K562 (cell line): ENCODE measurements around the gene ANAPC2. TPM values are rescaled to one million over a fixed set of nuclear protein-coding genes. Genes with fewer than 3 reads are reported as not detected.

Experiments used
- ATAC-seq: fragments of 200-7000 bp; cut with Tn5 transposase; 3 replicates; pipeline ENCODE4 v1.9.1; 2020; ENCODE audit warnings: moderate library complexity
- BruUV-seq: library from RNA; stranded (reverse); fragments of 400-500 nt; replicated peaks from 2 replicates; lab custom pipeline; 2021; lab: Mats Ljungman, UMichigan
- CTCF ChIA-PET: fragments of 300-600 bp; formaldehyde crosslinking; extraction: SDS; loops from one replicate; lab custom pipeline; 2021; ENCODE audit warnings: low intra/inter-chr PET ratio; lab: Yijun Ruan, JAX
- POLR2A ChIA-PET: fragments of 300-600, 350-650 bp; sonication (Branson Sonifier 250); formaldehyde crosslinking; extraction: SDS; loops from one replicate; lab custom pipeline; 2021; ENCODE audit warnings: antibody characterized with exemption, inconsistent platforms; lab: Yijun Ruan, JAX
- DNase-seq, 4 experiments: peaks; one replicate each; pipeline versions ENCODE4 v3.0.0 to v3.0.0-alpha.2; 2011 to 2018; ENCODE audit warnings: low spot score in 3 of 4, mixed read lengths in 3 of 4; ENCODE audit errors: extremely low read depth in 1 of 4
- FAIRE-seq: peaks from 2 replicates; lab custom pipeline; 2011; peaks lifted over from hg19 to GRCh38; lab: Jason Lieb, UNC
- H2AFZ ChIP-seq: 2 replicates; pipeline ENCODE4 v1.6.0; 2011; ENCODE audit warnings: low read depth, low read length, control low read depth, inconsistent platforms
- H3K27ac ChIP-seq: fragments of 200-600 bp; 3 replicates; pipeline ENCODE4 v1.8.0; 2011; ENCODE audit warnings: low read depth, mild to moderate bottlenecking, control low read depth, inconsistent platforms, low read length, moderate library complexity, mixed read lengths; ENCODE audit errors: extremely low read depth
- H3K27me3 ChIP-seq, 2 experiments: fragments of 300-600 bp in 1 of 2; 2 replicates in 1 of 2; 3 replicates in 1 of 2; pipeline versions ENCODE4 v1.6.0 to v1.8.0; 2011; ENCODE audit warnings: inconsistent platforms in 2 of 2, low read length in 2 of 2, mild to moderate bottlenecking in 1 of 2, mixed read lengths in 1 of 2, moderate library complexity in 1 of 2; ENCODE audit not compliant: control insufficient read depth in 2 of 2, insufficient read depth in 2 of 2
- H3K36me3 ChIP-seq: fragments of 300-600 bp; 3 replicates; pipeline ENCODE4 v1.8.0; 2011; ENCODE audit warnings: mild to moderate bottlenecking, low read length, inconsistent platforms; ENCODE audit not compliant: control insufficient read depth, insufficient read depth
- H3K4me1 ChIP-seq, 2 experiments: fragments of 200-600 bp in 1 of 2; replicated peaks in 1 of 2; 2 replicates in 1 of 2; 3 replicates in 1 of 2; pipeline versions ENCODE4 v1.5.1 to v1.8.0; 2011; ENCODE audit warnings: inconsistent platforms in 2 of 2, low read length in 2 of 2, mild to moderate bottlenecking in 1 of 2, mixed read lengths in 1 of 2, moderate library complexity in 1 of 2; ENCODE audit not compliant: control insufficient read depth in 2 of 2, insufficient read depth in 2 of 2
- H3K4me2 ChIP-seq: 2 replicates; pipeline ENCODE4 v1.6.1; 2011; ENCODE audit warnings: low read length, control low read depth, inconsistent platforms, mixed read lengths; ENCODE audit not compliant: insufficient read depth
- H3K4me3 ChIP-seq: fragments of 200-600 bp; sonication (generic), shearing (Covaris generic); 2 replicates; pipeline ENCODE4 v1.5.1; 2016; ENCODE audit warnings: control low read depth, inconsistent platforms
- H3K79me2 ChIP-seq: fragments of 200-600 bp; 3 replicates; pipeline ENCODE4 v1.8.0; 2011; ENCODE audit warnings: low read length, inconsistent platforms; ENCODE audit not compliant: control insufficient read depth, insufficient read depth
- H3K9ac ChIP-seq, 2 experiments: 2 replicates each; pipeline versions ENCODE4 v1.6.0 to v1.6.1; 2011; ENCODE audit warnings: low read depth in 2 of 2, low read length in 2 of 2, control low read depth in 1 of 2, inconsistent platforms in 1 of 2, mild to moderate bottlenecking in 1 of 2, mixed read lengths in 1 of 2; ENCODE audit not compliant: insufficient read depth in 1 of 2
- H3K9me1 ChIP-seq: one replicate; pipeline ENCODE4 v1.6.0; 2011; ENCODE audit warnings: inconsistent platforms, mild to moderate bottlenecking, low read length, moderate library complexity; ENCODE audit not compliant: control insufficient read depth, insufficient read depth
- H3K9me3 ChIP-seq: replicated peaks from 2 replicates; pipeline ENCODE4 v1.5.1; 2011; ENCODE audit warnings: low read depth, low read length, inconsistent platforms; ENCODE audit not compliant: control insufficient read depth, insufficient read depth
- H4K20me1 ChIP-seq: replicated peaks from 2 replicates; pipeline ENCODE4 v1.6.1; 2011; ENCODE audit warnings: low read length, inconsistent platforms, mixed read lengths; ENCODE audit not compliant: control insufficient read depth, insufficient read depth
- ARID2 ChIP-seq: fragments of 450-650 bp; IDR thresholded peaks from 2 replicates; pipeline ENCODE4 v1.6.1; 2017; ENCODE audit warnings: antibody characterized with exemption, mild to moderate bottlenecking
- FOXK1 ChIP-seq: sonication (generic); formaldehyde crosslinking; IDR thresholded peaks from 2 replicates; pipeline ENCODE4 v1.8.0; 2022; ENCODE audit warnings: missing genetic modification reagents, mild to moderate bottlenecking, borderline replicate concordance
- HOXB6 ChIP-seq: fragments of 250-450 bp; sonication (Bioruptor Pico); IDR thresholded peaks from 2 replicates; pipeline ENCODE4 v1.5.1; 2022; ENCODE audit warnings: mild to moderate bottlenecking, borderline replicate concordance
- KLF13 ChIP-seq: fragments of 450-650 bp; IDR thresholded peaks from 2 replicates; pipeline ENCODE4 v1.6.1; 2016; ENCODE audit warnings: missing genetic modification characterization, low read depth, mild to moderate bottlenecking, missing compliant biosample characterization, moderate library complexity, borderline replicate concordance
- L3MBTL2 ChIP-seq: fragments of 450-650 bp; IDR thresholded peaks from 2 replicates; pipeline ENCODE4 v1.6.1; 2016; ENCODE audit warnings: mild to moderate bottlenecking, moderate library complexity
- MYNN ChIP-seq, 2 experiments: sonication (generic); formaldehyde crosslinking in 1 of 2; IDR thresholded peaks; 2 replicates each; pipeline versions ENCODE4 v1.5.0 to v1.6.1; 2016 to 2020; ENCODE audit warnings: antibody characterized with exemption in 1 of 2, missing genetic modification reagents in 1 of 2
- POLR3A ChIP-seq: IDR thresholded peaks from 2 replicates; pipeline ENCODE4 v1.6.1; 2011; ENCODE audit warnings: borderline replicate concordance, mild to moderate bottlenecking, moderate library complexity; ENCODE audit not compliant: insufficient read length, insufficient read depth; ENCODE audit errors: extremely low read depth
- RNF2 ChIP-seq: sonication (generic); IDR thresholded peaks from 2 replicates; pipeline ENCODE4 v1.6.1; 2016
- XRCC4 ChIP-seq: IDR thresholded peaks from one replicate; pipeline ENCODE4 v1.6.1; 2011; ENCODE audit not compliant: insufficient read depth, insufficient read length; ENCODE audit errors: extremely low read depth
- ZBTB2 ChIP-seq: fragments of 450-650 bp; IDR thresholded peaks from 2 replicates; pipeline ENCODE4 v1.6.1; 2016; ENCODE audit warnings: antibody characterized with exemption
- ZFP30 ChIP-seq: fragments of 250-450 bp; sonication (Bioruptor Pico); IDR thresholded peaks from 2 replicates; pipeline ENCODE4 v1.8.0; 2022; ENCODE audit warnings: moderate library complexity, mild to moderate bottlenecking, inconsistent platforms, borderline replicate concordance
- ZNF324 ChIP-seq: fragments of 250-450 bp; sonication (Bioruptor Pico); IDR thresholded peaks from 2 replicates; pipeline ENCODE4 v1.4.0; 2020; ENCODE audit warnings: mild to moderate bottlenecking
- ZNF512 ChIP-seq: IDR thresholded peaks from 2 replicates; pipeline ENCODE4 v1.6.1; 2016; ENCODE audit warnings: missing genetic modification characterization, missing compliant biosample characterization
- WGBS: fragments of 100-300 bp; shearing (Covaris generic); methylation state at CpG from one replicate; pipeline ENCODE4 v1.1.6; 2016; ENCODE audit warnings: low coverage, mixed read lengths; ENCODE audit not compliant: insufficient coverage; ENCODE audit errors: missing lambda C conversion rate; 5-methylcytosine and 5-hydroxymethylcytosine counted together
- in situ Hi-C: fragments of 300-500 bp; cut with MboI; formaldehyde crosslinking; loops from 4 replicates; pipeline ENCODE4 v1.15.0; 2018; ENCODE audit warnings: inconsistent platforms, mixed read lengths
- intact Hi-C: fragments of 100-400 bp; cut with micrococcal nuclease; formaldehyde crosslinking; loops from 2 replicates; pipeline ENCODE4 v1.14.2; 2022
- polyA plus RNA-seq, 8 experiments: library from polyadenylated mRNA; depleted of rRNA in 4 of 8; stranded (reverse) in 5 of 8; unstranded in 3 of 8; fragments of >200 nt; fragmentation: Nextera tagmentation in 2 of 8; fragmentation: Illumina TruSeq in 1 of 8; extraction: Ambion mirVana in 2 of 8; extraction: Trizol in 1 of 8; gene quantifications; 2 replicates each; pipeline versions ENCODE4 v1.2.1 to v1.2.3, GENCODE V29; 2011 to 2014; ENCODE audit warnings: inconsistent platforms in 1 of 8, missing spikeins in 1 of 8
- total RNA-seq, 7 experiments: library from RNA; depleted of rRNA in 6 of 7; stranded (reverse); fragments of >200 nt in 6 of 7; fragmentation: Illumina TruSeq in 2 of 7; extraction: Trizol in 2 of 7; gene quantifications; 2 replicates each; pipeline versions ENCODE4 v1.2.1 to v1.2.3, GENCODE V29; 2011 to 2021; ENCODE audit warnings: low replicate concordance in 1 of 7

ANAPC2 gene
- total and polyA plus RNA-seq, 9 of the 15 experiments (the other 6 are each of a cell fraction or from before 2014, with no cell fraction given) = 0.11 to 56.5 (median 17.1) TPM; not detected in 1

- ChIA-PET POLR2A (interaction anchor here (0.6 to 1.6 kb wide), 4 partner anchors 11 to 41 kb away, joined by 3 to 9 read pairs (median 3); partner anchors contain the start of gene TUBB4B), CTCF (interaction anchor here (0.5 to 0.7 kb wide), 2 partner anchors 20 to 41 kb away, joined by 3 read pairs; partner anchors contain the start of gene SSNA1)
- no peak overlapping the region for H2AFZ ChIP-seq
- WGBS = 64% methylated on average over 27 of the region's 31 CpGs
- no peaks in the 10 kb centered on the region for H3K9me1 ChIP-seq
- intact Hi-C loops (no loop called here), in situ Hi-C loops (loop anchor here (5.0 to 25.0 kb wide), 3 partner anchors 43 to 443 kb away; partner anchors contain the start of genes ANAPC2, CCDC183, SSNA1 and TMEM141)
- no peak for FAIRE-seq
- no peaks in the 10 kb centered on the region for H4K20me1 ChIP-seq
- H3K9me3 ChIP-seq = no peaks in the 10 kb centered on the region
- no peak overlapping the region for H3K27ac ChIP-seq
- no peaks in the 10 kb centered on the region for H3K27me3 ChIP-seq
- no peak for DNase-seq
- no TSS peak for BruUV-seq
- H3K4me1 ChIP-seq = peaks cover 13 to 100% of the 10 kb centered on the region in 2 experiments
- H3K4me2 ChIP-seq = no peak overlapping the region
- H3K79me2 ChIP-seq = no peaks in the 10 kb centered on the region
- ATAC-seq = no peak
- peak overlapping the region in 1 of 2 experiments; percentile 20; a peak in 1 of 4 replicates for H3K9ac ChIP-seq
- H3K36me3 ChIP-seq = no peaks in the 10 kb centered on the region
- H3K4me3 ChIP-seq = no peak overlapping the region
- TF ChIP-seq L3MBTL2 (no peak), ZNF324 (no peak), MYNN (IDR thresholded peaks at IDR 0.05) (no peak), MYNN (CRISPR knock-in tag; IDR thresholded peaks at IDR 0.05) (no peak), XRCC4 (no peak), RNF2 (no peak), KLF13 (tag) (no peak), POLR3A (no peak), ARID2 (no peak), ZFP30 (CRISPR knock-in tag) (no peak), FOXK1 (CRISPR knock-in tag) (no peak), HOXB6 (CRISPR knock-in tag) (no peak), ZBTB2 (no peak), ZNF512 (tag) (no peak)
These were observed 41.7 kb upstream of the ANAPC2 start for GRCh38 chr9:137229903-137230704.
